Activated CD4-positive, alpha-beta T cell treated with anti-CD3 and anti-CD28 coated beads, Interleukin-2, amount 50 U/mL, for 4 hours (primary cell): ENCODE results near the gene GPX6.
"Not testable (repeated sequence)": the region's sequence is repeated elsewhere in the genome, so short reads cannot be mapped to it uniquely, and the experiment has no call there.

ENCODE experiments used
- DNase-seq, 2 experiments: peaks; one replicate each; pipeline ENCODE4 v3.0.0-alpha.2; 2020

Gene GPX6

DNA sequence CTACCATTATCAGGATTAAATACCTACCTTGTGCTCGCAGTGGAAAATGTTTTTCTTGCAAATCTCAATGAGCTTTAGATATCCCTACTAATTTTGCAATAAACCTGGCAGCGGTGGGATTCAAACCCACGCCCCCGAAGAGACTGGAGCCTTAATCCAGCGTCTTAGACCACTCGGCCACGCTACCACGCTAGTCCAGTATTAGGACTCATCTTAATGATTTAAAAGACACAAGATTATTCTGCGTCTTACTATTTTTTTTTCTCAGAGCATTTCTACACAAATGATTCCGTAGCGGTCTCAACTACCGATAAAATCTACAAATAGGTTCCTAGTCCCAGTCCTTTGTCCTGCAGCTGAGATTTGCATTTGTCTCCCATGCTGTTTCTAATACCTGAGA lies 37.1 kb downstream of the GPX6 start:
- no peak for DNase-seq

DNA sequence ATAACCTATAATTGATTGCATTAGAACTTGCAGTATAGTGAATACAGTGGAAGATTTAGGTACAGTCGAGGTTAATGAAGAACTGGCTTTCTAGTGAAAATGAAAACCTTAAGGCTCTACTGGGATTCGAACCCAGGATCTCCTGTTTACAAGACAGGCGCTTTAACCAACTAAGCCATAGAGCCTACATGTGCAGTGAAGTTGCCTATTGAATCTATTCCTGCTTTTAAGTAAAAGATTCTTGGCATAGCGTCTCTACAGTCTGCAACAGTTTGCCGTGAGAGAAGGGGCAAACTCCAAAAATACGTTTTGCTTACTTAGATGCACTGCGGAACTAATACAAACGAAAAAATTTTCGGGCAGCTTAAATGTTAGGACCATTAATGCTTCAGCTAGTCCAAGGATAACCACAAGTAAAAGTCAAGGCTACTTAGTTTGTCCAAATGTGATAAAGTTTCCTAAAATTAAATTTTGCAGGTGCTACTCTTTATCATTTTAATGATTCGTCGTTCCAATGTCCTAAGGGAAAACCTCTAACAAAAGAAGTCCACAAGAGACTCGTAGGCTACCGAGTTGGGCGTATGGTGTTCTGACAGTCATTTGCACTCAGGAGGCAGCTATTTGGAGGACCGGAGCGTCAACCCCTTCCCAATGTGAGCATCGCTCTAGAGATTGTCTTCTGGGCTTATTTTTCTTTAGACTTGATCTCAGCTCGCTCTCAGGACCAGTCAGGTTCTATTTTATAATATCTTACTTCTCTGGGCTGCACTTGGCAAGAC lies 41.0 kb downstream of the GPX6 start:
- no peak for DNase-seq

DNA sequence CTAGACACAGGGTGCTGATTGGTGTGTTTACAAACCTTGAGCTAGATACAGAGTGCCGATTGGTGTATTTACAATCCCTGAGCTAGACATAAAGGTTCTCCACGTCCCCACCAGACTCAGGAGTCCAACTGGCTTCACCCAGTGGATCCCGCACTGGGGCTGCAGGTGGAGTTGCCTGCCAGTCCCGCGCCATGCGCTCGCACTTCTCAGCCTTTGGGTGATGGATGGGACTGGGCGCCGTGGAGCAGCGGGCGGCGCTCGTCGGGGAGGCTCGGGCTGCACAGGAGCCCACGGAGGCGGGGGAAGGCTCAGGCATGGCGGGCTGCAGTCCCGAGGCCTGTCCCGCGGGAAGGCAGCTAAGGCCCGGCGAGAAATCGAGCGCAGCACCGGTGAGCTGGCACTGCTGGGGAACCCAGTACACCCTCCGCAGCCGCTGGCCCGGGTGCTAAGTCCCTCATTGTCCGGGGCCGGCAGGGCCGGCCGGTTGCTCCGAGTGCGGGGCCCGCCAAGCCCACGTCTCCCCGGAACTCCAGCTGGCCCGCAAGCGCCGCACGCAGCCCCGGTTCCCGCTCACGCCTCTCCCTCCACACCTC lies 46.3 kb downstream of the GPX6 start:
- DNase-seq: not testable (repeated sequence)

DNA sequence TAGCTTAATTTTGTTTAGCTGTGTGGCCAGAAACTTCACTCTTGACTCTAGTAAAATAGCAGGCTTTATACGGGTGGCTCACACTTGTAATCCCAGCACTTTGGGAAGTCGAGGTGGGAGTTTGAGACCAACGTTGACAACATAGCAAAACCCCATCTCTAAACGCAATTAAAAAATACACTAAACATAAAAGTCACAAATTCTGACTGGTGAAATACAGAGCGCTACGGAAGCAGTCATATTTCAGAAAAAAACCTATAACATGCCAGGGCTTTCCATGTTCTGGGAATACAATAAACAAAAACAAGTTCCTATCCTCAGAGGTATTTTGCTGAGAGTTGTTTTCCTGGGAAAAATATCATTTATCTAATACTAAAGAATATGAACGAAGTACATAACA lies 47.5 kb downstream of the GPX6 start:
- DNase-seq: no peak

DNA sequence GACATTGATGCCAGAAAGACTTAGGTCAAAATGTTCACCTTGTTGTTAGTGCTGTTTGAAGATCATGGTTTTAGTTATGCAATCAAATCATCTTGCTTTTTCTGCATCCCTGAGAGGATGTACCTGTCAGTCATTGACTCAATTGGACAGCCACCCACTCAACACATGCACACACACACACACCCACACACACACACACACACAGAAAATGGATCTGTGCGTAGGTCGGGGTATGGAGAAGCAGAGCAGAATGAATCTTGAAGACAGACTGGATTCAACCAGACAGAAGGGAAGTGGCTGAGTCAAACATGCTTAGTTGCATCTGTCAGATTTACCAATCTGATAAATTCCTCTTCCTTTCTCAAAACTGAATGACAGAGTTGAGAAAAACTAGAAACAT lies 53.2 kb downstream of the GPX6 start:
- peak; percentile 10 for DNase-seq

DNA sequence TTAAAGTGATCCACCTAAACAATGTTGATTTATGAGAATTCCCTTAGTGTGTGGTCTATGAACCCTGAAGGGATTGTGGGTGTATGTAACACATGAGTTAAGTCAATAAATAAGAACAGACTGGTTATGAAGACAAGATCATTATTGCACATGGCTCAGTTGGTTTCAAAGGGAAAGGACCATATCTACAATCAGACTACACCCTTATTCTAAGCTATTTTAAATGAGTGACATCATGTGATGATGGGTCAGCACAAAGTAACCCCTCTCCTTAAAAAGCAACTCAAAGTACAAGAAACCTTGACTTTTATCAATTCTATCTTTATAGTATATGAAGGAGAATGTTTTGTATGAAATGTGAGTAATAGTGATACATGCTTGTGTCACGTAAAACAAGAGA lies 57.0 kb downstream of the GPX6 start:
- no peak for DNase-seq
